T-helper 17 cell (primary cell): Measurements from ENCODE around the gene GRID1. TPM values are rescaled to one million over a fixed set of nuclear protein-coding genes. Genes with fewer than 3 reads are reported as not detected.

Source experiments
- ATAC-seq: fragments of 150-1000 bp; cut with Tn5 transposase; 2 replicates; pipeline ENCODE4 v1.10.0; 2021; ENCODE audit warnings: mild to moderate bottlenecking, moderate library complexity
- DNase-seq, 3 donors: peaks; one replicate each; pipeline versions ENCODE4 v3.0.0 to v3.0.0-alpha.2; 2020 to 2021
- H3K9me3 ChIP-seq: one replicate; pipeline ENCODE4 v1.7.0; 2013; ENCODE audit warnings: low read length, mild to moderate bottlenecking; ENCODE audit not compliant: control insufficient read depth, poor library complexity, severe bottlenecking
- H3K27ac Mint-ChIP-seq: one replicate; pipeline ENCODE4 v1.8.0; 2022; ENCODE audit warnings: mild to moderate bottlenecking, moderate library complexity, mixed read lengths
- H3K27me3 Mint-ChIP-seq: one replicate; pipeline ENCODE4 v1.8.0; 2022; ENCODE audit warnings: mixed read lengths
- H3K36me3 Mint-ChIP-seq: one replicate; pipeline ENCODE4 v1.8.0; 2022; ENCODE audit warnings: low read depth, mixed read lengths
- H3K4me1 Mint-ChIP-seq: one replicate; pipeline ENCODE4 v1.8.0; 2022; ENCODE audit warnings: mild to moderate bottlenecking, mixed read lengths
- H3K4me3 Mint-ChIP-seq: one replicate; pipeline ENCODE4 v1.8.0; 2022; ENCODE audit warnings: mild to moderate bottlenecking, moderate library complexity, mixed read lengths
- total RNA-seq, 4 donors: library from RNA in 2 of 4; stranded (reverse) in 2 of 4; gene quantifications; one replicate each; pipeline ENCODE4 v1.2.3 and lab custom pipeline; 2022 to 2026

Gene GRID1
- total RNA-seq, 2 donors from 2014 or later = not detected

DNA sequence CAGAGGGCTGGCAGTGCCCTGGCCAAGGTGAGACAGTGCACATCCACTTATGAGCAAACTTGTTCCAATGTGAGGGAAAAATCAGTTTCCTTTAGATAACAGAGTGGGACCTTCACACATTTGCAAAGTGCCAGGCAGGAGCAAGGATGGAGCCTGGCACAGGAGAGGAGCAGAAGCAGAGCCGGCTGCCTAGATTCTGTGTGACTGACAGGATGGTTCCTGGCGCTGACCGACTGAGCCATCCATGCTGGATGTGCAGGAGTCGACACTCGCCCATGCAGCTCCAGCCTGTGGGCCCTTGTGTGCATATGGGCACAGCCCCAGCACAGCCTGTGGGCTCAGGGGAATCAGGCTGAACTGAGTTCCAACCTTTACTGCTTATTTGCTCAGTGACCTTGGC is 346.5 kb downstream of the GRID1 start:
- Mint-ChIP-seq H3K4me3 (no peak overlapping the region), H3K27me3 (peaks cover 1% of the 10 kb centered on the region), H3K27ac (no peak overlapping the region), H3K36me3 (peaks cover 2% of the 10 kb centered on the region), H3K4me1 (peaks cover 4% of the 10 kb centered on the region)
- no peaks in the 10 kb centered on the region for H3K9me3 ChIP-seq
- no peak for ATAC-seq
- DNase-seq = no peak

- ATAC-seq = no peak
- no peak for DNase-seq
- Mint-ChIP-seq H3K36me3 (peaks cover 2% of the 10 kb centered on the region), H3K27me3 (no peaks in the 10 kb centered on the region), H3K4me1 (peaks cover 4% of the 10 kb centered on the region), H3K4me3 (no peak overlapping the region), H3K27ac (no peak overlapping the region)
- no peaks in the 10 kb centered on the region for H3K9me3 ChIP-seq
Measured at GRCh38 chr10:86019141-86019540, 347.5 kb downstream of the GRID1 start.

DNA sequence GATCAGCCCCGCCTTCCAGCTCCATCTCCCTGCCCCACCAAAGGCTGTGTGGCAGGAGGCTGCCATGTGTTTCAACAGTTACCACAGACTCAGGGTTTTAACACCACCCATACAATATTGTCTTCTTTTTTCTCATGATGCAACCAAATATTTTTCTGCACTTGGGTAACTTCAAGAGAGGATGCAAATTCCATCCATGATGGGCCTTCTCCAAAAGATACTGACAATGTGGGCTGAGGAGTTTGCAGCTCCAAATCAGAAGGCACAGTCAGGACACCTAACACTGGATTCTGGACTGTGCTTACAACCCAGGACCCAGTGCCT is 347.9 kb downstream of the GRID1 start:
- Mint-ChIP-seq H3K4me1 (peaks cover 4% of the 10 kb centered on the region), H3K27ac (no peak overlapping the region), H3K27me3 (no peaks in the 10 kb centered on the region), H3K4me3 (no peak overlapping the region), H3K36me3 (peaks cover 2% of the 10 kb centered on the region)
- ATAC-seq = no peak
- DNase-seq = no peak
- no peaks in the 10 kb centered on the region for H3K9me3 ChIP-seq

DNA sequence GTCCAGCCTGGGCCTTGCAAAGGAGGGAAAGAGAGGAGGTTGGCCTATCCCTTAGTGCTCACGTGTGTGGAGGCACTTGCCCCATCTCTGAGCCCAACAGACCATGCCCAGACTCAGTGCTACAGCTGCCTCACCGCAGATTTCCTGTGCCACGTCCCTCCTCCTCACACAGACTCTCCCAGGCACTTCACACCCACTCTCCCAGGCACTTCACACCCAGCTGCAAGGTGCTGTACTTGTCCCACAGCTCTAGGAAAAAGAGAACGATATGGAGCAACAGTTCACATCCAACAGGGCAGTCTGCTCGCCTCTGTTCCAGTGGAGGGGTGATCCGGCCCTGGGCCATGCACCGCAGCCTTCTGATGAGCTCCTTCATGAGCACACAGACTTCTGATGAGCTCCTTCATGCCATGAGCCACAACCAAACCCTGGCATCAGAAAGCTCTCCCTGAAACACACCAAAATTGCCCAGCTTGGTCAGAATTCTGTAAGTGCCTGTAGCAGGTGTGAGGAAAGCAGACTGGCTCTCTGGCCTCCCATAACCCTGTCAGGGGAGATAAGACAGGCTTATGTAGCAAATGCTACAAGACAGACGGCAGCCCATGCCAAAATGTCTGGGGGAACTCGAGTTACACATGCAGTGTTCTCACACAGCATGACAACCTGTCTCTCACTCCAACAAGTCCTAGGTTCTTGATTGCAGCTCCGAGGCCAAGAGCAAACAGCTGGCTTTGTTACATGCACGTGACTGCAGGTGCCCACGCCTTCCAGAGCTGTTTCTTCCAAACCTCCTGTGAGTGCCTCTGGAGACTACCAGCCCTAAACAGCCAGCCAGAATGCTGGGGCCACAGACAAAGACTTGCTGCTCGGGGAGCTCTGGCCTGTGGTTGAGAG is 348.5 kb downstream of the GRID1 start:
- ATAC-seq (no peak), DNase-seq (no peak)
- peaks cover 4% of the 10 kb centered on the region for H3K4me1 Mint-ChIP-seq
- no peak overlapping the region for H3K4me3 Mint-ChIP-seq
- no peaks in the 10 kb centered on the region for H3K36me3 Mint-ChIP-seq
- no peak overlapping the region for H3K27ac Mint-ChIP-seq
- H3K27me3 Mint-ChIP-seq = no peaks in the 10 kb centered on the region
- no peaks in the 10 kb centered on the region for H3K9me3 ChIP-seq

DNA sequence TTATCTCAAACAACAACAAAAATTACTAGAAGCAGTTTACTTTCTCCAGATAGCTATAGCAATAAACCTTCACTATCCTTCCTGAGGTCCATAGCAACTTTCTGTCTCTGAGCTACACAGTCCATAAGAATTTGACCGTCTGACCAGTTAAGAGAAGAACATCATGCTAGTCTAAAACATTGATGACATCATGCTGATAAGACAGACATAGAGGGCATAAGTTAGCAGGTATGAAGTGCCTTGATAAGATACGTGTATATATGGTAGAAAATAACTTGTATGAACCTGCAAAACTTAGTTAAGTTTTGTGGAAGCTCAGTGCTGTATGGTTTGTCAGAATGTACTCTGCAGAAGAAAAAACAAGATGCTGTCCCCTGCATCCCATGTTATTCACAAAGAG is 353.0 kb downstream of the GRID1 start:
- Mint-ChIP-seq H3K27me3 (peaks cover 8% of the 10 kb centered on the region), H3K27ac (no peak overlapping the region), H3K36me3 (no peaks in the 10 kb centered on the region), H3K4me3 (no peak overlapping the region), H3K4me1 (peaks cover 4% of the 10 kb centered on the region)
- ATAC-seq (no peak), DNase-seq (no peak)
- H3K9me3 ChIP-seq = no peaks in the 10 kb centered on the region

DNA sequence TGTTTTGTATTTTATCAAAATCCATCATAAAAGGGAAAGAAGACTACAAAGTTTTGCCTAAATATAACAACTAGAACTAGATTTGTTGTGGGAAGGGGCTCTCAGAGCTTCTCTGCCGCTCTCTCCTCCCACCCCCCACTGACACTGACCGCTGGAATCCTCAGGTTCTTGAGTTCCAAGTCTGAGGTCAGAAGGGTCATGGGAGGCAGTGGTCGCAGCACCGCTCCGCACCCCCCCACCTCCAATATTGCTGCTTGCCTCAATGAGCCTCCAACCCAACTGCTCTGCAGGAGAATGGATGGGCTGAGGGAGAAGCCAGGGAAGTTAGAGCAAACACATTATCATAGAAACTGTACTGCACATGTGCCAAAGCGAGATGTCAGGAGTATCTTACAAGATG is 359.4 kb downstream of the GRID1 start:
- no peaks in the 10 kb centered on the region for H3K9me3 ChIP-seq
- no peak for ATAC-seq
- no peaks in the 10 kb centered on the region for H3K4me1 Mint-ChIP-seq
- no peaks in the 10 kb centered on the region for H3K36me3 Mint-ChIP-seq
- no peak overlapping the region for H3K4me3 Mint-ChIP-seq
- no peak for DNase-seq
- no peak overlapping the region for H3K27ac Mint-ChIP-seq
- H3K27me3 Mint-ChIP-seq = peaks cover 42% of the 10 kb centered on the region

DNA sequence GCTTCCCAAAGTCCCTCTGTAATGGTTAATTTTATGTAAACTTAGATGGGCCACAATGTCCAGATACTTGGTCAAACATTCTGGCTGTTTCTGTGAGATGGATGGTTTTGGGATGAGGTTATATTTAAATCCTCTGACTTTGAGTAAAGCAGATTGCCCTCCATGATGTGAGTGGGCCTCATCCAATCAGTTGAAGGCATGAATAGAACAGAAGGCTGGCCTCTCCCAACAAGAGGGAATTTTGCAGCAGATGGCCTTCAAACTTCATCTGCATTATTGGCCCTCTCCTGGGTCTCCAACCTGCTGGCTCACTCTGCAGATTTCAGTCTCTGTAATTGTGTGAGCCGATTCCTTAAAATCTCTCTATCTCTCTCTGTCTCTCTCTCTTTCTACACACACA is 362.3 kb downstream of the GRID1 start:
- Mint-ChIP-seq H3K27ac (no peak overlapping the region), H3K36me3 (no peaks in the 10 kb centered on the region), H3K4me3 (no peak overlapping the region), H3K4me1 (no peaks in the 10 kb centered on the region), H3K27me3 (peaks cover 61% of the 10 kb centered on the region)
- DNase-seq (no peak), ATAC-seq (no peak)
- no peaks in the 10 kb centered on the region for H3K9me3 ChIP-seq

GRCh38 chr10:86003201-86003621 is 363.4 kb downstream of the GRID1 start:
- Mint-ChIP-seq H3K4me3 (no peak overlapping the region), H3K4me1 (no peaks in the 10 kb centered on the region)

GRCh38 chr10:86001521-86001920 is 365.1 kb downstream of the GRID1 start:
- Mint-ChIP-seq H3K27ac (no peak overlapping the region), H3K4me3 (no peak overlapping the region), H3K36me3 (no peaks in the 10 kb centered on the region), H3K4me1 (no peaks in the 10 kb centered on the region), H3K27me3 (peaks cover 43% of the 10 kb centered on the region)
- H3K9me3 ChIP-seq = no peaks in the 10 kb centered on the region
- DNase-seq (no peak), ATAC-seq (no peak)

More at GRCh38 chr10:86003201-86003621, 363.4 kb downstream of the GRID1 start:
- no peaks in the 10 kb centered on the region for H3K9me3 ChIP-seq
- H3K36me3 Mint-ChIP-seq = no peaks in the 10 kb centered on the region
- ATAC-seq = no peak
- H3K27ac Mint-ChIP-seq = no peak overlapping the region
- no peak for DNase-seq
- peaks cover 51% of the 10 kb centered on the region for H3K27me3 Mint-ChIP-seq

- DNase-seq (no peak), ATAC-seq (no peak)
- Mint-ChIP-seq H3K27me3 (peaks cover 50% of the 10 kb centered on the region), H3K36me3 (no peaks in the 10 kb centered on the region), H3K4me1 (no peaks in the 10 kb centered on the region), H3K27ac (no peak overlapping the region), H3K4me3 (no peak overlapping the region)
- no peaks in the 10 kb centered on the region for H3K9me3 ChIP-seq
Measured at GRCh38 chr10:85997544-85997943, 369.1 kb downstream of the GRID1 start.

DNA sequence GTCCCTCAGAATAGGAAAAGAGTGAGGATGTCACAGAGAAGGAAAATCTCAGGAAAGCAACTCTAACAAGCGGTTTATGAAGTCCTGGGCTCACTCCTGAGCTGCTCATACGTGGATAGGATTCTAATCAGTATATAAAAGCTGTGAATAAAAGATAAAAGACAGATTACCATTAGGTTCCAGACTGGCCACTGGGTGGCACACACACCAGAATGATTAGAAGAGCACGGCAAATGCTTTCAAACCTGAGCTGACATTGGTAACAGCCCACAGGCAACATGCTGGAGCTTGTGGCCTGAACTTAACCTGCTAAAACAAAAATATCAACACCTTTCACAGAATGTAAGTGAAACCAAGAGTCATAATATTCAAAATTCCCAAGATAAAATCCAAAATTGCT is 370.8 kb downstream of the GRID1 start:
- ATAC-seq (no peak), DNase-seq (no peak)
- Mint-ChIP-seq H3K4me3 (no peak overlapping the region), H3K4me1 (no peaks in the 10 kb centered on the region), H3K27ac (no peak overlapping the region), H3K36me3 (no peaks in the 10 kb centered on the region), H3K27me3 (peaks cover 38% of the 10 kb centered on the region)
- no peaks in the 10 kb centered on the region for H3K9me3 ChIP-seq

DNA sequence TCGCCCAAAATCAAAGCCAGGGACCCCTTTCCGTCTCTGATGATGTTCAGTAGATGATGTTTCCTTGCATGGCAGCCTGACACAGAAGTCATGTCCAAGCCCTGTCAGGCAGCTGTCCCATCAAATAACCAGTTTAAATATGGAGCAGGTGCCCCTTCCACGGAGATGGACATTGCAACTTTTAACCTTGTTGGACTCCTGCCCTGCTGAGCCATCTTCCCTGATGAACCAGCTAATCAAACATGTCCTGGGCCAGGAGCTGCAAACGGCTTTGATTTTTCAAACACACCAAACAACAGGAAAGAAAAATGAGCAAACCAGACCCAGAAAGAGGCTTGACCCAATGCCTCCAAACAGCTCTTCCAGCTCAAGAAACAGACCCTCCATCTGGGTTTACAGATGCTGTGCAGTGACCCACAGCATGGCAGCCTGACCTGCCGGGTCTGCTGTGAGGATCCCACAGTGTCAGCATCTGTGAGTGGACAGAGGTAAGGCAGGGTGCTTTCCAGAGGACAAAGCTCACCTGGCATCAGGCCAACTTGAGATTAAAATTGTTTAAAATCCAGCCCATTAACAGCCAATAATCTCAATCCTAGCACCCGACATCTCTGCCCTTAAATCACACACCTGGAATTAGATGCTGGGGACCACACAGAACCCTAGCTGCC is 372.6 kb downstream of the GRID1 start:
- ATAC-seq = no peak
- Mint-ChIP-seq H3K4me3 (no peak overlapping the region), H3K27me3 (peaks cover 30% of the 10 kb centered on the region), H3K27ac (no peak overlapping the region), H3K4me1 (no peaks in the 10 kb centered on the region), H3K36me3 (no peaks in the 10 kb centered on the region)
- DNase-seq = no peak
- H3K9me3 ChIP-seq = no peaks in the 10 kb centered on the region

GRCh38 chr10:85993140-85993539 is 373.5 kb downstream of the GRID1 start:
- ATAC-seq (no peak), DNase-seq (no peak)
- Mint-ChIP-seq H3K27ac (no peak overlapping the region), H3K36me3 (no peaks in the 10 kb centered on the region), H3K4me3 (no peak overlapping the region), H3K27me3 (peaks cover 38% of the 10 kb centered on the region), H3K4me1 (no peaks in the 10 kb centered on the region)
- no peaks in the 10 kb centered on the region for H3K9me3 ChIP-seq

DNA sequence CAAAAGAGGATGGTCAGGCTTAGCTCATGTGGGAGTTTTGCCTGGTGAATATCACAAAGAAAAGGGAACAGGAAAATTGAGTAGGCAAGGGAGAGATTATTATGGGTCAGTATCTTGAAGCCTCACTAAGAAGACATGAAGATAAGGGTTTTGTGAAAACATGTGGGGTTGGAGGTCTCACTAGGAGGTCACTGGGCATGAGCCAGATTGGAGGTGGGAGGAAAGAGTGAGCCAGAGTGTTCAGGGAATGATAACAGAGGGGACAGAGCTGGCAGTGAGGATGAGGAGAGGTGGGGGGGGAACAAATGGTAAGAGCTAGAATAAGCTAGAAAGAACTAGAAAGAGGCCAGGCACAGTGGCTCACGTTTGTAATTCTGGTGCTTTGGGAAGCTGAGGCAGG is 374.3 kb downstream of the GRID1 start:
- no peak overlapping the region for H3K27ac Mint-ChIP-seq
- no peak overlapping the region for H3K4me3 Mint-ChIP-seq
- H3K4me1 Mint-ChIP-seq = no peaks in the 10 kb centered on the region
- peaks cover 41% of the 10 kb centered on the region for H3K27me3 Mint-ChIP-seq
- H3K9me3 ChIP-seq = no peaks in the 10 kb centered on the region
- H3K36me3 Mint-ChIP-seq = no peaks in the 10 kb centered on the region
- DNase-seq (no peak), ATAC-seq (no peak)
